PC-9 (cell line): Measurements from ENCODE around the gene USP44. TPM values are rescaled to one million over a fixed set of nuclear protein-coding genes. Genes with fewer than 3 reads are reported as not detected.

Source experiments
- total RNA-seq: library from RNA; stranded (reverse); gene quantifications from 2 replicates; pipeline ENCODE4 v1.2.3, GENCODE V29; 2021

USP44 gene
- total RNA-seq, 1 experiment from 2014 or later: 1.3 TPM

Other genes starting within 250 kb of the USP44 start
- 74.4 and 93.8 TPM in 2 replicates for gene METAP2, start 77.3 kb downstream of the USP44 start, total RNA-seq
- 41.5 and 46.0 TPM in 2 replicates for gene NTN4, start 239.3 kb upstream of the USP44 start, total RNA-seq